NCI-H524 (cell line): ENCODE data around the gene TMEM98.
"Not testable (repeated sequence)": the region's sequence is repeated elsewhere in the genome, so short reads cannot be mapped to it uniquely, and the experiment has no call there.

ENCODE experiments used
- DNase-seq, 2 experiments: peaks; one replicate each; lab custom pipeline; 2025; lab: John Stamatoyannopoulos, UW

Gene TMEM98

GRCh38 chr17:32914181-32914580 is 13.8 kb upstream of the TMEM98 start:
- DNase-seq: no peak

GRCh38 chr17:32915245-32915644 is 12.7 kb upstream of the TMEM98 start:
- DNase-seq: no peak

GRCh38 chr17:32916134-32916533 is 11.8 kb upstream of the TMEM98 start:
- DNase-seq: no peak

GRCh38 chr17:32917081-32917480 is 10.9 kb upstream of the TMEM98 start:
- no peak for DNase-seq

GRCh38 chr17:32917842-32918241 is 10.1 kb upstream of the TMEM98 start:
- no peak for DNase-seq

GRCh38 chr17:32919876-32920275 is 8.1 kb upstream of the TMEM98 start:
- not testable (repeated sequence) for DNase-seq

- no peak for DNase-seq
These were observed 7.7 kb upstream of the TMEM98 start for GRCh38 chr17:32920293-32920692.

GRCh38 chr17:32921017-32921416 is 6.9 kb upstream of the TMEM98 start:
- no peak for DNase-seq

- not testable (repeated sequence) for DNase-seq
These were observed 4.0 kb upstream of the TMEM98 start for GRCh38 chr17:32923905-32924304.

- DNase-seq: no peak
These were observed 1.8 kb upstream of the TMEM98 start for GRCh38 chr17:32926183-32926582.

- DNase-seq: not testable (repeated sequence)
These were observed 1.2 kb upstream of the TMEM98 start for GRCh38 chr17:32926789-32927188.

GRCh38 chr17:32927201-32927723 is 691 bp upstream of the TMEM98 start:
- no peak for DNase-seq

GRCh38 chr17:32928586-32929535 is 908 bp downstream of the TMEM98 start:
- no peak for DNase-seq

- DNase-seq: no peak
These were observed 1.6 kb downstream of the TMEM98 start for GRCh38 chr17:32929588-32929987.

- DNase-seq: no peak
These were observed 2.6 kb downstream of the TMEM98 start for GRCh38 chr17:32930512-32930911.

GRCh38 chr17:32931686-32932085 is 3.7 kb downstream of the TMEM98 start:
- no peak for DNase-seq

- no peak for DNase-seq
These were observed 5.9 kb downstream of the TMEM98 start for GRCh38 chr17:32933881-32934280.

- DNase-seq: no peak
These were observed 7.8 kb downstream of the TMEM98 start for GRCh38 chr17:32935726-32936125.

- DNase-seq: no peak
These were observed 8.4 kb downstream of the TMEM98 start for GRCh38 chr17:32936186-32936893.

GRCh38 chr17:32936894-32937500 is 9.0 kb downstream of the TMEM98 start:
- peak; percentile 30 to 65 for DNase-seq

GRCh38 chr17:32940706-32941390 is 12.9 kb downstream of the TMEM98 start:
- no peak for DNase-seq
